Measurements from ENCODE around the gene PRR23E.

PRR23E gene

GRCh38 chr3:127193775-127194174, 844 bp downstream of the PRR23E start:
- Histone ChIP-seq H3K27me3 (ENCODE audit: insufficient read depth, low read length) (no peaks in the 10 kb centered on the region), H4K20me1 (ENCODE audit: insufficient read depth, low read length) (no peaks in the 10 kb centered on the region)

GRCh38 chr3:127194601-127195187, 1.8 kb downstream of the PRR23E start:
- no peak overlapping the region for H3K4me3 ChIP-seq (ENCODE audit: low read depth, low read length, poor library complexity, severe bottlenecking)
- H3K36me3 ChIP-seq (ENCODE audit: insufficient read depth, low read length), result no peaks in the 10 kb centered on the region
- H3K9ac ChIP-seq (ENCODE audit: low read length), result no peak overlapping the region
- H2AFZ ChIP-seq (ENCODE audit: low read length), result no peak overlapping the region
- no peaks in the 10 kb centered on the region for H3K27me3 ChIP-seq (ENCODE audit: insufficient read depth, low read length)
- no peaks in the 10 kb centered on the region for H3K4me1 ChIP-seq (ENCODE audit: insufficient read depth, low read length, severe bottlenecking)
- no peaks in the 10 kb centered on the region for H3K79me2 ChIP-seq (ENCODE audit: insufficient read depth, low read length)
- H3F3A ChIP-seq (ENCODE audit: insufficient read depth, low read length), result no peaks in the 10 kb centered on the region
- H3K9me3 ChIP-seq (ENCODE audit: low read length), result 0 out of 2 replicates have a peak, but pooled peaks cover 6% of the 10 kb centered on the region
- no peak overlapping the region for H3K27ac ChIP-seq (ENCODE audit: low read depth, low read length, poor library complexity, severe bottlenecking)
- H3K4me2 ChIP-seq (ENCODE audit: low read length), result no peak overlapping the region
- no peaks in the 10 kb centered on the region for H4K20me1 ChIP-seq (ENCODE audit: insufficient read depth, low read length)
- H3K9me2 ChIP-seq (ENCODE audit: low read depth, low read length), result no peaks in the 10 kb centered on the region
- TF ChIP-seq CTCF (IDR thresholded peaks at IDR 0.05; ENCODE audit: low read length) (no peak), EZH2 (IDR thresholded peaks at IDR 0.05; ENCODE audit: borderline replicate concordance, low read length) (no peak)

More at GRCh38 chr3:127193775-127194174, 844 bp downstream of the PRR23E start:
- Histone ChIP-seq H3K4me2 (ENCODE audit: low read length) (no peak overlapping the region), H3K9ac (ENCODE audit: low read length) (no peak overlapping the region), H3K27ac (ENCODE audit: low read depth, low read length, poor library complexity, severe bottlenecking) (no peak overlapping the region), H3F3A (ENCODE audit: insufficient read depth, low read length) (no peaks in the 10 kb centered on the region), H3K4me1 (ENCODE audit: insufficient read depth, low read length, severe bottlenecking) (no peaks in the 10 kb centered on the region), H3K9me3 (ENCODE audit: low read length) (0 out of 2 replicates have a peak, but pooled peaks cover 6% of the 10 kb centered on the region), H3K36me3 (ENCODE audit: insufficient read depth, low read length) (no peaks in the 10 kb centered on the region), H3K79me2 (ENCODE audit: insufficient read depth, low read length) (no peaks in the 10 kb centered on the region), H3K4me3 (ENCODE audit: low read depth, low read length, poor library complexity, severe bottlenecking) (no peak overlapping the region), H2AFZ (ENCODE audit: low read length) (no peak overlapping the region), H3K9me2 (ENCODE audit: low read depth, low read length) (no peaks in the 10 kb centered on the region)
- TF ChIP-seq EZH2 (IDR thresholded peaks at IDR 0.05; ENCODE audit: borderline replicate concordance, low read length) (no peak), CTCF (IDR thresholded peaks at IDR 0.05; ENCODE audit: low read length) (no peak)

DNA sequence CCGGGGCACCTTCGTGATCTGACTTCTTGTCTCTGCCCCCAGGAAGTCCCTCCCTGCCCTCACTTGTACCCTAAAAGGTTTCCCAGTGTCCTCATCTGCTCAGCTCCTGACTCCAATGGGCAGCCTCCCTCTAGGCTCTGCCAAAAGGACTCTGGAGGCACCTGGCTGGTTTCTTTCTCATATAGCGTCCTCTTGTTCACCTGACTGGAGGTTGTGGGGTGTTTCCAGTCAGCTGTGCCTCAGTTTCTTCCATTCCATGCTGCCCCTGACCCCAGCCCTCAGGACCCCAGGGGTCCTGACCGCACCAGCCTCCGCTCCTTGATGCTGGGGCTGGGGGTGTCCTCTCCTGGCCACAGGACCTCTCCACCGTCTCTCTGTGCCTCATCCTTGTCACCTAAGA, 2.5 kb downstream of the PRR23E start:
- Histone ChIP-seq H3K9me3 (ENCODE audit: low read length) (0 out of 2 replicates have a peak, but pooled peaks cover 6% of the 10 kb centered on the region), H2AFZ (ENCODE audit: low read length) (no peak overlapping the region), H3K27me3 (ENCODE audit: insufficient read depth, low read length) (no peaks in the 10 kb centered on the region), H3K4me2 (ENCODE audit: low read length) (no peak overlapping the region), H3K79me2 (ENCODE audit: insufficient read depth, low read length) (no peaks in the 10 kb centered on the region), H3F3A (ENCODE audit: insufficient read depth, low read length) (no peaks in the 10 kb centered on the region), H3K4me1 (ENCODE audit: insufficient read depth, low read length, severe bottlenecking) (no peaks in the 10 kb centered on the region), H3K9ac (ENCODE audit: low read length) (no peak overlapping the region), H4K20me1 (ENCODE audit: insufficient read depth, low read length) (no peaks in the 10 kb centered on the region), H3K4me3 (ENCODE audit: low read depth, low read length, poor library complexity, severe bottlenecking) (no peak overlapping the region), H3K9me2 (ENCODE audit: low read depth, low read length) (no peaks in the 10 kb centered on the region), H3K36me3 (ENCODE audit: insufficient read depth, low read length) (no peaks in the 10 kb centered on the region), H3K27ac (ENCODE audit: low read depth, low read length, poor library complexity, severe bottlenecking) (no peak overlapping the region)
- TF ChIP-seq EZH2 (IDR thresholded peaks at IDR 0.05; ENCODE audit: borderline replicate concordance, low read length) (no peak), CTCF (IDR thresholded peaks at IDR 0.05; ENCODE audit: low read length) (no peak)

Measured in OCI-LY1 (cell line).